GM12878 (cell line): ENCODE results near the gene SLC22A6. TPM values are rescaled to one million over a fixed set of nuclear protein-coding genes. Genes with fewer than 3 reads are reported as not detected.

Source experiments
- ATAC-seq: fragments of 200-7000 bp; cut with Tn5 transposase; 3 replicates; pipeline ENCODE4 v1.9.1; 2020; ENCODE audit warnings: mild to moderate bottlenecking, moderate library complexity
- BruUV-seq: library from RNA; stranded (reverse); fragments of 400-500 nt; replicated peaks from 2 replicates; lab custom pipeline; 2021; lab: Mats Ljungman, UMichigan
- CTCF ChIA-PET: fragments of 300-600 bp; sonication (Branson Sonifier 250); formaldehyde crosslinking; extraction: SDS; loops from one replicate; lab custom pipeline; 2021; ENCODE audit warnings: inconsistent platforms; lab: Yijun Ruan, JAX
- POLR2A ChIA-PET: fragments of 350-600 bp; formaldehyde crosslinking; extraction: SDS; loops from one replicate; lab custom pipeline; 2021; ENCODE audit warnings: inconsistent platforms; lab: Charles Lee
- RAD21 ChIA-PET: fragments of 300-600 bp; sonication (Branson Sonifier 250); formaldehyde crosslinking; loops from one replicate; lab custom pipeline; 2023; ENCODE audit warnings: antibody characterized with exemption; ENCODE audit not compliant: unreplicated experiment; lab: Charles Lee
- SMC1A ChIA-PET: fragments of 300-600 bp; sonication (Branson Sonifier 250); formaldehyde crosslinking; loops from one replicate; lab custom pipeline; 2023; ENCODE audit not compliant: unreplicated experiment, uncharacterized antibody; lab: Charles Lee
- DNase-seq: peaks from one replicate; pipeline ENCODE4 v3.0.0-alpha.2; 2011; ENCODE audit warnings: low read depth, low spot score
- FAIRE-seq: peaks from 3 replicates; lab custom pipeline; 2011; peaks lifted over from hg19 to GRCh38; lab: Jason Lieb, UNC
- H2AFZ ChIP-seq: 2 replicates; pipeline ENCODE4 v1.6.0; 2011; ENCODE audit warnings: low read depth, low read length, control low read depth; ENCODE audit not compliant: control insufficient read depth
- H3K27ac ChIP-seq: 2 replicates; pipeline ENCODE4 v1.5.1; 2011; ENCODE audit warnings: control low read depth; ENCODE audit not compliant: control insufficient read depth, insufficient read depth
- H3K27me3 ChIP-seq, 2 experiments: replicated peaks in 1 of 2; 2 replicates each; pipeline versions ENCODE4 v1.6.0 to v1.6.1; 2011; ENCODE audit warnings: low read length in 1 of 2; ENCODE audit not compliant: control insufficient read depth in 2 of 2, insufficient read depth in 2 of 2
- H3K36me3 ChIP-seq, 2 experiments: 2 replicates each; pipeline ENCODE4 v1.5.1; 2011; ENCODE audit warnings: low read length in 1 of 2; ENCODE audit not compliant: control insufficient read depth in 2 of 2, insufficient read depth in 2 of 2
- H3K4me1 ChIP-seq: 2 replicates; pipeline ENCODE4 v1.6.1; 2011; ENCODE audit warnings: mild to moderate bottlenecking, low read length, moderate library complexity, mixed read lengths; ENCODE audit not compliant: control insufficient read depth, insufficient read depth
- H3K4me2 ChIP-seq: 2 replicates; pipeline ENCODE4 v1.6.0; 2011; ENCODE audit warnings: control low read depth; ENCODE audit not compliant: control insufficient read depth, insufficient read depth
- H3K4me3 ChIP-seq: fragments of 200-600 bp; sonication (generic); 2 replicates; pipeline ENCODE4 v1.5.1; 2016
- H3K79me2 ChIP-seq: 2 replicates; pipeline ENCODE4 v1.6.0; 2011; ENCODE audit warnings: low read length; ENCODE audit not compliant: control insufficient read depth, insufficient read depth
- H3K9ac ChIP-seq: 2 replicates; pipeline ENCODE4 v1.8.0; 2011; ENCODE audit warnings: low read length, control low read depth, mixed read lengths; ENCODE audit not compliant: control insufficient read depth, insufficient read depth
- H3K9me3 ChIP-seq: replicated peaks from 3 replicates; pipeline ENCODE4 v1.5.1; 2011; ENCODE audit warnings: mild to moderate bottlenecking, low read length; ENCODE audit not compliant: control insufficient read depth, insufficient read depth
- H4K20me1 ChIP-seq: 2 replicates; pipeline ENCODE4 v1.6.0; 2011; ENCODE audit not compliant: control insufficient read depth, insufficient read depth
- ATF3 ChIP-seq: IDR thresholded peaks from 2 replicates; pipeline ENCODE4 v1.6.1; 2011; ENCODE audit warnings: low read depth, mild to moderate bottlenecking, low read length, moderate library complexity, borderline replicate concordance; ENCODE audit errors: extremely low read depth
- HDAC6 ChIP-seq: fragments of 200-600 bp; sonication (generic); IDR thresholded peaks from one replicate; pipeline ENCODE4 v1.8.0; 2017; ENCODE audit warnings: antibody characterized with exemption; ENCODE audit not compliant: unreplicated experiment
- IRF5 ChIP-seq: fragments of 450-650 bp; IDR thresholded peaks from 2 replicates; pipeline ENCODE4 v1.6.1; 2017; ENCODE audit warnings: borderline replicate concordance
- MTA2 ChIP-seq: fragments of 450-650 bp; IDR thresholded peaks from 2 replicates; pipeline ENCODE4 v1.6.1; 2016; ENCODE audit warnings: low read depth, mild to moderate bottlenecking, moderate library complexity
- MXI1 ChIP-seq: fragments of 150-350 bp; IDR thresholded peaks from 2 replicates; pipeline ENCODE4 v1.6.1; 2011; ENCODE audit warnings: low read depth, mild to moderate bottlenecking, inconsistent platforms, low read length, improper control_type of control experiment
- NFIC ChIP-seq: IDR thresholded peaks from 2 replicates; pipeline ENCODE4 v1.6.1; 2012; ENCODE audit warnings: low read depth, mild to moderate bottlenecking, inconsistent platforms, low read length, moderate library complexity
- SMAD5 ChIP-seq: IDR thresholded peaks from 2 replicates; pipeline ENCODE4 v1.6.1; 2016; ENCODE audit warnings: antibody characterized with exemption, low read depth
- SREBF1 ChIP-seq: IDR thresholded peaks from 2 replicates; pipeline ENCODE4 v1.6.1; 2012; ENCODE audit warnings: mild to moderate bottlenecking, low read length
- WGBS: methylation state at CpG from one replicate; pipeline ENCODE4 v1.1.6; 2016; ENCODE audit warnings: low lambda C conversion rate; ENCODE audit not compliant: insufficient replicate concordance, insufficient coverage; ENCODE audit errors: missing lambda C conversion rate; 5-methylcytosine and 5-hydroxymethylcytosine counted together
- in situ Hi-C: fragments of 300-500 bp; cut with MboI; formaldehyde crosslinking; loops from 9 replicates; pipeline ENCODE4 v1.14.3; 2018; ENCODE audit warnings: mixed read lengths
- intact Hi-C: fragments of 100-400 bp; cut with micrococcal nuclease; formaldehyde crosslinking; loops from one replicate; pipeline ENCODE4 v1.14.2; 2022; ENCODE audit not compliant: unreplicated experiment
- polyA plus RNA-seq, 11 experiments: library from polyadenylated mRNA; depleted of rRNA in 4 of 11; unstranded in 6 of 11; stranded (reverse) in 5 of 11; fragments of >200 nt; fragmentation: Nextera tagmentation in 4 of 11; fragmentation: Illumina TruSeq in 1 of 11; extraction: Ambion mirVana in 4 of 11; extraction: Trizol in 1 of 11; gene quantifications; 1 replicate in 1 of 11; 2 replicates in 10 of 11; pipeline versions ENCODE4 v1.2.1 to v1.2.3, GENCODE V29; 2011 to 2016; ENCODE audit warnings: inconsistent platforms in 2 of 11, missing spikeins in 2 of 11, low read depth in 1 of 11
- total RNA-seq, 4 experiments: library from RNA; depleted of rRNA in 3 of 4; stranded (reverse); fragments of >200 nt in 3 of 4; fragmentation: Illumina TruSeq in 1 of 4; extraction: Trizol in 1 of 4; gene quantifications; 2 replicates each; pipeline versions ENCODE4 v1.2.1 to v1.2.3, GENCODE V29; 2013 to 2021
- TF ChIP-seq, protein P1 (sequence below): fragments of 450-650 bp; IDR thresholded peaks from 2 replicates; pipeline ENCODE4 v1.6.1; 2017; ENCODE audit warnings: mild to moderate bottlenecking, low read depth, inconsistent platforms; ENCODE audit not compliant: poor library complexity, severe bottlenecking
- TF ChIP-seq, protein P2 (sequence below): fragments of 150-350 bp; IDR thresholded peaks from 2 replicates; pipeline ENCODE4 v1.6.1; 2016; ENCODE audit warnings: low read depth, low read length

The SLC22A6 gene
- total and polyA plus RNA-seq, 10 of the 15 experiments (the other 5 are each of a cell fraction or from before 2014, with no cell fraction given), result not detected

GRCh38 chr11:62999156-62999555 is 14.4 kb upstream of the SLC22A6 start:
- Histone ChIP-seq H3K27me3 (peaks cover 0 to 3% of the 10 kb centered on the region in 2 experiments; a peak in 1 of 4 replicates), H3K4me2 (no peak overlapping the region), H3K9ac (no peak overlapping the region), H4K20me1 (no peaks in the 10 kb centered on the region), H3K27ac (no peak overlapping the region), H3K79me2 (no peaks in the 10 kb centered on the region), H2AFZ (no peak overlapping the region), H3K4me1 (no peaks in the 10 kb centered on the region), H3K4me3 (no peak overlapping the region), H3K36me3 (no peaks in the 10 kb centered on the region), H3K9me3 (no peaks in the 10 kb centered on the region)
- ChIA-PET POLR2A (no interaction called here), CTCF (interaction anchor here (1.5 kb wide), 1 partner anchor 93 kb away, joined by 6 read pairs; no protein-coding TSS in a partner anchor), RAD21 (no interaction called here), SMC1A (no interaction called here)
- 54% methylated on average over 5 of the region's 5 CpGs for WGBS
- in situ Hi-C loops, result no loop called here
- intact Hi-C loops, result no loop called here
- ATAC-seq, result no peak
- no peak for DNase-seq
- BruUV-seq, result no TSS peak
- TF ChIP-seq SMAD5, result no peak
- TF ChIP-seq NFIC, result no peak
- no peak for TF ChIP-seq MXI1
- no peak for FAIRE-seq

DNA sequence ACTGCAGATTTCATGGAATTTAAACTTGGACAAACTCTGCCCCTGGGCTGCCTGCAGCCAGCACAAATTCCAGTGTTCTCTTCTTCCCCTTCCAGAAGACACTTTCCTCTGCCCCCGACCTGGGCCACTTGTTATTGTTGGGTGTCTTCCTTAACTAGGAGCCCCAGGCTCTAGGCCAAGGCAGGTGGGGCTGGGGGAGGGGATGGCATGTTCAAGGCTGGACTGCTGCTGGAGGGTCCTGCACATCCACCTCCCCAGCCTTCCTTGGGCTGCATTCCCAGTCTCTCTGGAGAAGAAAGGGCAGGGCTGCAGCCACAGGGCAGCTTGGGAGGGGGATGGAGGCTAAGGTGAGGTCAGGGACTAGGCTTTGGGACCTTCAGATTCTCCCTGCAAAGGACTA is 11.5 kb upstream of the SLC22A6 start:
- no peak overlapping the region for H3K4me3 ChIP-seq
- intact Hi-C loops (no loop called here), in situ Hi-C loops (no loop called here)
- no peak for DNase-seq
- H3K79me2 ChIP-seq, result no peaks in the 10 kb centered on the region
- ChIA-PET RAD21 (no interaction called here), SMC1A (no interaction called here), POLR2A (no interaction called here), CTCF (no interaction called here)
- no peak overlapping the region for H3K9ac ChIP-seq
- no peaks in the 10 kb centered on the region for H4K20me1 ChIP-seq
- BruUV-seq, result no TSS peak
- no peaks in the 10 kb centered on the region for H3K36me3 ChIP-seq
- H3K4me1 ChIP-seq, result no peaks in the 10 kb centered on the region
- WGBS, result 0% methylated on average over 1 of the region's 1 CpG
- FAIRE-seq, result no peak
- TF ChIP-seq ATF3 (no peak), IRF5 (no peak), MXI1 (no peak), SREBF1 (no peak), HDAC6 (no peak), MTA2 (no peak)
- TF ChIP-seq, protein P1, sequence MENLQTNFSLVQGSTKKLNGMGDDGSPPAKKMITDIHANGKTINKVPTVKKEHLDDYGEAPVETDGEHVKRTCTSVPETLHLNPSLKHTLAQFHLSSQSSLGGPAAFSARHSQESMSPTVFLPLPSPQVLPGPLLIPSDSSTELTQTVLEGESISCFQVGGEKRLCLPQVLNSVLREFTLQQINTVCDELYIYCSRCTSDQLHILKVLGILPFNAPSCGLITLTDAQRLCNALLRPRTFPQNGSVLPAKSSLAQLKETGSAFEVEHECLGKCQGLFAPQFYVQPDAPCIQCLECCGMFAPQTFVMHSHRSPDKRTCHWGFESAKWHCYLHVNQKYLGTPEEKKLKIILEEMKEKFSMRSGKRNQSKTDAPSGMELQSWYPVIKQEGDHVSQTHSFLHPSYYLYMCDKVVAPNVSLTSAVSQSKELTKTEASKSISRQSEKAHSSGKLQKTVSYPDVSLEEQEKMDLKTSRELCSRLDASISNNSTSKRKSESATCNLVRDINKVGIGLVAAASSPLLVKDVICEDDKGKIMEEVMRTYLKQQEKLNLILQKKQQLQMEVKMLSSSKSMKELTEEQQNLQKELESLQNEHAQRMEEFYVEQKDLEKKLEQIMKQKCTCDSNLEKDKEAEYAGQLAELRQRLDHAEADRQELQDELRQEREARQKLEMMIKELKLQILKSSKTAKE, result no peak
- TF ChIP-seq, protein P2, sequence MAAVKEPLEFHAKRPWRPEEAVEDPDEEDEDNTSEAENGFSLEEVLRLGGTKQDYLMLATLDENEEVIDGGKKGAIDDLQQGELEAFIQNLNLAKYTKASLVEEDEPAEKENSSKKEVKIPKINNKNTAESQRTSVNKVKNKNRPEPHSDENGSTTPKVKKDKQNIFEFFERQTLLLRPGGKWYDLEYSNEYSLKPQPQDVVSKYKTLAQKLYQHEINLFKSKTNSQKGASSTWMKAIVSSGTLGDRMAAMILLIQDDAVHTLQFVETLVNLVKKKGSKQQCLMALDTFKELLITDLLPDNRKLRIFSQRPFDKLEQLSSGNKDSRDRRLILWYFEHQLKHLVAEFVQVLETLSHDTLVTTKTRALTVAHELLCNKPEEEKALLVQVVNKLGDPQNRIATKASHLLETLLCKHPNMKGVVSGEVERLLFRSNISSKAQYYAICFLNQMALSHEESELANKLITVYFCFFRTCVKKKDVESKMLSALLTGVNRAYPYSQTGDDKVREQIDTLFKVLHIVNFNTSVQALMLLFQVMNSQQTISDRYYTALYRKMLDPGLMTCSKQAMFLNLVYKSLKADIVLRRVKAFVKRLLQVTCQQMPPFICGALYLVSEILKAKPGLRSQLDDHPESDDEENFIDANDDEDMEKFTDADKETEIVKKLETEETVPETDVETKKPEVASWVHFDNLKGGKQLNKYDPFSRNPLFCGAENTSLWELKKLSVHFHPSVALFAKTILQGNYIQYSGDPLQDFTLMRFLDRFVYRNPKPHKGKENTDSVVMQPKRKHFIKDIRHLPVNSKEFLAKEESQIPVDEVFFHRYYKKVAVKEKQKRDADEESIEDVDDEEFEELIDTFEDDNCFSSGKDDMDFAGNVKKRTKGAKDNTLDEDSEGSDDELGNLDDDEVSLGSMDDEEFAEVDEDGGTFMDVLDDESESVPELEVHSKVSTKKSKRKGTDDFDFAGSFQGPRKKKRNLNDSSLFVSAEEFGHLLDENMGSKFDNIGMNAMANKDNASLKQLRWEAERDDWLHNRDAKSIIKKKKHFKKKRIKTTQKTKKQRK, result no peak
- H2AFZ ChIP-seq, result no peak overlapping the region
- ATAC-seq, result no peak
- peaks cover under 1 to 2% of the 10 kb centered on the region in 2 experiments; a peak in 3 of 4 replicates for H3K27me3 ChIP-seq
- H3K9me3 ChIP-seq, result no peaks in the 10 kb centered on the region
- no peak overlapping the region for H3K4me2 ChIP-seq
- H3K27ac ChIP-seq, result no peak overlapping the region
